Astrocyte of the cerebellum (primary cell): ENCODE results near the gene SDHB.

ENCODE experiments used
- DNase-seq: peaks from one replicate; pipeline ENCODE4 v3.0.0-alpha.2; 2011; ENCODE audit warnings: low read depth
- H3K4me3 ChIP-seq: 2 replicates; pipeline ENCODE4 v1.5.1; 2011; ENCODE audit warnings: mild to moderate bottlenecking, low read depth, low read length, moderate library complexity
- CTCF ChIP-seq: IDR thresholded peaks from 2 replicates; pipeline ENCODE4 v1.5.1; 2012; ENCODE audit warnings: low read length, low read depth, moderate library complexity, mild to moderate bottlenecking; ENCODE audit errors: missing control alignments
- in situ Hi-C: cut with HindIII; loops from 2 replicates; pipeline ENCODE4 v1.10.0; 2017; ENCODE audit warnings: low sequenced_read_pairs

Gene SDHB

DNA sequence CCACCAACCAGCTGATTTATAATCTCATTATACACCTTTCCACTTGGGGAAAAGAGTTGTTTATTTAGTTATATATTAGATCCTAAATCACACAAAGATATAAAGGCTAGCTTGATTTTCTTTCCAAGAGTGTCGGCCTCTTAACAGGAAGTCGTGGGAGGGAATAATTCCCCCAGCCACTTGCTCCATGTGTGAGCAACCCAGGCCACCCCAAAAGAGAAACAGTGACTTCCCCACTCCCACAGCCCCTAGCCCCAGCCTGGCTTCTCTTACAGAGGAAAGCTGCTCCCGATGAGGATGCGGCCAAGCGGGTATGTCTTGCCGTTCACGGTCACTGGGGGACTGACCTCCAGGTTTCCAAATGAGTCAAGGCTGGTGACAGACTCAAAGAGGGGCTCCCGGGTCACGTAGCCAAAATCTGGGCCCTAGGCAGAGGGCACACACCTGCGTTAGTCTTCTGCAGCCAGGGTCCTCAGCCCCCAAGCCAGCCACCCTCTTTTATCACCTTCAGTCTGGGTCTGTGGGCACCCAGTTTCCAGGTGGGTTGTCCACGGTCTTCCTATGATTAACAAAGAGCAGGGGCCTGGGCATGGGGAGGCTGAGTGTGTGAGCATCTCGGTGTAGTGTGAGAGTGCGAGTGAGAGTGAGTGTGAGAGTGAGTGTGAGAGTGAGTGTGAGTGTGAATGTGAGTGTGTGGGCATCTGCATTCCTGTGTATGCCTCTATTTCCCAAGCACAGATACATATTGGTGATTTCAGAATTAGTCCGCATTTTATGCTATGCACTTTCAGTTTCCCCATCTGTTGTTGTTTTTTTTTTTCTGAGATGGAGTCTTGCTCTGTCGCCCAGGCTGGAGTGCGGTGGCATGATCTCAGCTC is 25.4 kb upstream of the SDHB start:
- in situ Hi-C loops: no loop called here
- DNase-seq: no peak
- no peak for TF ChIP-seq CTCF
- no peak overlapping the region for H3K4me3 ChIP-seq

- in situ Hi-C loops: no loop called here
- H3K4me3 ChIP-seq: no peak overlapping the region
- TF ChIP-seq CTCF: peak; percentile 41
- no peak for DNase-seq
Measured at GRCh38 chr1:17075470-17076255, 21.8 kb upstream of the SDHB start.

DNA sequence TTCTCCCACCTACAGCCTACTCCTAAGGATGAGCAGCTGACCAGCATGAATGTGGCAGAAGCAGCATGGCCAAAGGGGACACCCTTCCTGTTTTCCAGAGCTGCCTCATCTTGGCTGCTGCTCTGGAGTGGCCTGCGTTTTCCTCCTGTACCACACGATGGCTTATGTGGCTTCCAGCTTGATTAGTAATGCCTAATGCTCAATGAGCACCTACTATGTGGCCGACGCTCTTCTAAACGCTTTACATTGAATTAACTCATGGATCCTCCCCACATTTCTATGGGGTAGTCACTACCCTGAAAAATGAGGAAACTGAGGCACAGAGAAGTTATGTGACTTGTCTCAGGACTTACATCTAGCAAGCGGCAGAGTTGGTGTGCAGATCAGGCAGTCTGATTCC is 18.0 kb upstream of the SDHB start:
- no peak for TF ChIP-seq CTCF
- H3K4me3 ChIP-seq: no peak overlapping the region
- in situ Hi-C loops: loop anchor here (5.0 kb wide), 1 partner anchor 41 kb away; no protein-coding TSS in a partner anchor
- DNase-seq: no peak

DNA sequence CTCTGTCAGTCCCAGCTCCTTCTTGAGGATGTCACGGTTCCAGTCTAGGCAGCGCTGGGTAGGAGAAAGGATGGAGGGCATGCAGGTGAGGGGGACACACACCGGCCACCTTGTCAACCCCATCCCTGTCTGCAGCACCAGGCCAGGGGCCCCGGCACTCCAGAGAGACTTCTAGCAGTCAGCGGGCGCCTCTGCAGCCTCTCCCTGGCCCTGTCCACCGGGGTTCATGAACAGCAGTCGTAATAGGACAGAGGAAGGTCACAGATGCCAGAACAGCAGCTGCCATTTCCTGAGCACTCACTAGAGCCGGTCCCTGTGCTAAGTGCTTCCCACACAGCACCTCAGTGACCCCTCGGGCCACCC is 16.3 kb upstream of the SDHB start:
- H3K4me3 ChIP-seq: no peak overlapping the region
- no peak for DNase-seq
- no peak for TF ChIP-seq CTCF
- in situ Hi-C loops: loop anchor here (5.0 kb wide), 1 partner anchor 42 kb away; no protein-coding TSS in a partner anchor

DNA sequence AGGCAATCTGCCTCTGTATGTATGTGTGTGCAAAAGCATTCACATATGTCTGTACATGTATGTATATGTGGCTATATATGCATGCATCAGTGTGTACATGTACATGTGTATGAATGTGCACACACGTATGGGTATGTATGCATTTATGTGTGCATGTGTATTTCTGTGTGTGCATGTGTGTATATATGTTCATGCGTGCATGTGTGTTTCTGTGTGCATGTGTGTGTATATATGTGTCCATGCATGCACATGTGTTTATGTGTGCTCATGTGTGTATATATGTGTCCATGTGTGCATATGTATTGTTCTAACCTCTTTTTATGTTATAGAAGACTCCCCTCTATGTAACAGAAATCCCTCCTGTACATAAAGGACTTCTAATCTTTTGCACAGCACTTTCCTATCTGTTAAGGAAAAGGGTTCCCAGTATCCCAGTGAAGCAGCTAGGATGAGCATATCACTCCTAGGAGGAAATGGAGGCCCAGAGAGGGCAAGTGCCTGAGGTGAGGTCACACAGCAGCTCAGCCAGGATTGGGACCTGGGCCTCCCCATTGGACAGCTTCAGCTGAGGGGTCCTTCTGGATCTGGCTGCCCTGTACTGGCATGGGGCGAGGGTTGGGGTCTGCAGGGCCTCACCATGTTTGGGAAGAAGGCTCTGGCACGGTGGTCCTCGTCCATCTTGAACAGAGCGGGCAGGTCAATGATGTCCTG is 15.8 kb upstream of the SDHB start:
- H3K4me3 ChIP-seq: no peak overlapping the region
- no peak for TF ChIP-seq CTCF
- in situ Hi-C loops: loop anchor here (5.0 kb wide), 1 partner anchor 43 kb away; no protein-coding TSS in a partner anchor
- DNase-seq: no peak

- H3K4me3 ChIP-seq: no peak overlapping the region
- no peak for DNase-seq
- in situ Hi-C loops: no loop called here
- no peak for TF ChIP-seq CTCF
Measured at GRCh38 chr1:17068789-17069188, 15.0 kb upstream of the SDHB start.
